ENCODE results near the gene KANSL1.

KANSL1 gene

DNA sequence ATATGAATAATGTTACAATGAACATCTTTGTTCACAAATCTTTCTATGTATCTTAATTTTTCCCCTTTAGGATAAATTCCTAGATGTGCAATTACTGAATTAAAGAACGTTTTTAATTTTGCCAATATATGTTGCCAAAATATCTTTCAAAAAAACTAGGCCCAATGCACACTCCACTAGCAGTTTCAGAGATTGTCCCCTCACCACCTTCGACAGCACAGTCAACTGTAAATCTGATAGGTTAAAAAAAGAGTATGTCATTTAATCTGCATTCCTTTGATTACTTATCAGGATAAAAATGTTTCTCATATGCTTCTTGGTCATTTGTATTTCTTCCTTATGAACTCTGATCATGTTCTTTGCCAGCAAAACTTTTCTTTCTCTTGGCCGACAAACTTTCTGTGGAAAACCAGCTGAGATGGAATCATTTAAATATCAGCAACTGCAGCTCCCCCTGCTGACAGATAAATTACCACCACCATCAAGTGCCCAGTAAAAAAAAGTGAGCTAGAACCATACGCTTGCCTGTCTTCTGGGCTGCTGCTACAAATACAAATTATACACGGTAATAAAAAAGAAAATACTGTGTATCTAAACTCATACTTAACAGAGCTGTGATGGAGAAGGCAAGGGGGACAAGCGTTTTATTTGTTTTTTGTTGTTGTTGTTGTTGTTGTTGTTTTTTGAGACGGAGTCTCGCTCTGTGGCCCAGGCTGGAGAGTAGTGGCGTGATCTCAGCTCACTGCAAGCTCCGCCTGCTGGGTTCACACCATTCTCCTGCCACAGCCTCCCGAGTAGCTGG lies 19.6 kb upstream of the KANSL1 start:
- peak; percentile 69 for ATAC-seq (ENCODE audit: low read depth)
- Histone ChIP-seq H3K4me3 (ENCODE audit: severe bottlenecking) (no peak overlapping the region), H3K27ac (ENCODE audit: poor library complexity, severe bottlenecking) (no peak overlapping the region), H3K36me3 (ENCODE audit: low read depth) (peaks cover 54% of the 10 kb centered on the region), H3K4me1 (ENCODE audit: insufficient read depth, poor library complexity, severe bottlenecking) (no peaks in the 10 kb centered on the region), H3K27me3 (ENCODE audit: insufficient read depth, poor library complexity, severe bottlenecking) (no peaks in the 10 kb centered on the region), H3K9me3 (ENCODE audit: severe bottlenecking) (no peaks in the 10 kb centered on the region)
- no peak for DNase-seq (ENCODE audit: low spot score)
- TF ChIP-seq, protein P1, sequence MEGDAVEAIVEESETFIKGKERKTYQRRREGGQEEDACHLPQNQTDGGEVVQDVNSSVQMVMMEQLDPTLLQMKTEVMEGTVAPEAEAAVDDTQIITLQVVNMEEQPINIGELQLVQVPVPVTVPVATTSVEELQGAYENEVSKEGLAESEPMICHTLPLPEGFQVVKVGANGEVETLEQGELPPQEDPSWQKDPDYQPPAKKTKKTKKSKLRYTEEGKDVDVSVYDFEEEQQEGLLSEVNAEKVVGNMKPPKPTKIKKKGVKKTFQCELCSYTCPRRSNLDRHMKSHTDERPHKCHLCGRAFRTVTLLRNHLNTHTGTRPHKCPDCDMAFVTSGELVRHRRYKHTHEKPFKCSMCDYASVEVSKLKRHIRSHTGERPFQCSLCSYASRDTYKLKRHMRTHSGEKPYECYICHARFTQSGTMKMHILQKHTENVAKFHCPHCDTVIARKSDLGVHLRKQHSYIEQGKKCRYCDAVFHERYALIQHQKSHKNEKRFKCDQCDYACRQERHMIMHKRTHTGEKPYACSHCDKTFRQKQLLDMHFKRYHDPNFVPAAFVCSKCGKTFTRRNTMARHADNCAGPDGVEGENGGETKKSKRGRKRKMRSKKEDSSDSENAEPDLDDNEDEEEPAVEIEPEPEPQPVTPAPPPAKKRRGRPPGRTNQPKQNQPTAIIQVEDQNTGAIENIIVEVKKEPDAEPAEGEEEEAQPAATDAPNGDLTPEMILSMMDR (IDR thresholded peaks at IDR 0.05; ENCODE audit: poor library complexity, severe bottlenecking): peak; percentile 96

DNA sequence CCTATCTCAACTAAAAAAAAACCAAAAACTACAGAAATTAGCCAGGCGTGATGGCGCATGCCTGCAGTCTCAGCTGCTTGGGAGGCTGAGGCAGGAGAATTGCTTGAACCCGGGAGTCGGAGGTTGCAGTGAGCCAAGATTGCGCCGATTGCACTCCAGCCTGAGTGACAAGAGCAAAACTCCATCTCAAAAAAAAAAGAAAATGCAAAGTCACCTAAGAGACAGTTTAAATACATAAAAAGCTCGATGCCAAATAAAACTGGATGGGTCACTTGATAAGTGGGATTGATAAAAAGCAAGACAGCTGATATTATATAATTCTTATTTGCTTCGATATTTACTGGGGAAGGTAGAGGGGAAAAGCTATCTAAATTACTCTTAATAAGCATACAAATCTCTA lies 15.8 kb upstream of the KANSL1 start:
- no peaks in the 10 kb centered on the region for H3K9me3 ChIP-seq (ENCODE audit: severe bottlenecking)
- H3K27me3 ChIP-seq (ENCODE audit: insufficient read depth, poor library complexity, severe bottlenecking): no peaks in the 10 kb centered on the region
- H3K4me3 ChIP-seq (ENCODE audit: severe bottlenecking): no peak overlapping the region
- peaks cover 50% of the 10 kb centered on the region for H3K36me3 ChIP-seq (ENCODE audit: low read depth)
- TF ChIP-seq, protein P1 (IDR thresholded peaks at IDR 0.05; ENCODE audit: poor library complexity, severe bottlenecking): no peak
- H3K4me1 ChIP-seq (ENCODE audit: insufficient read depth, poor library complexity, severe bottlenecking): no peaks in the 10 kb centered on the region
- H3K27ac ChIP-seq (ENCODE audit: poor library complexity, severe bottlenecking): no peak overlapping the region
- ATAC-seq (ENCODE audit: low read depth) (no peak), DNase-seq (ENCODE audit: low spot score) (no peak)

DNA sequence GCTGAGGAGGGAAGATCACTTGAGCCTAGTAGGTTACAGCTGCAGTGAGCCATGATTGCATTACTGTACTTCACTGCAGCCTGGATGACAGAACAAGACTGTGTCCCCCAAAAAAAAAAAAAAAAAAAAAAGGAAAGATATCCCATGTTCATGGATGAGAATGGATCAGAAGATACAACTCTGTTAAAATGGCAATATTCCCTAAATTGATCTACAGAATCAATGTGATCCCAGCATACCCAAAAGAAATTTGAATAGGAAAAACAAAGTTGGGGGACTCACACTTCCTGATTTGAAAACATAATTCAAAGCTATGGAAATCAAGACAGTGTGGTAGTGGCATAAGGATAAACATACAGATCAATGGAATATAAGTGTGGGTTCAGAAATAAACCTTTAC lies 12.7 kb upstream of the KANSL1 start:
- no peak overlapping the region for H3K27ac ChIP-seq (ENCODE audit: poor library complexity, severe bottlenecking)
- no peak overlapping the region for H3K4me3 ChIP-seq (ENCODE audit: severe bottlenecking)
- TF ChIP-seq, protein P1 (IDR thresholded peaks at IDR 0.05; ENCODE audit: poor library complexity, severe bottlenecking): no peak
- H3K9me3 ChIP-seq (ENCODE audit: severe bottlenecking): no peaks in the 10 kb centered on the region
- ATAC-seq (ENCODE audit: low read depth) (no peak), DNase-seq (ENCODE audit: low spot score) (no peak)
- peaks cover 28% of the 10 kb centered on the region for H3K36me3 ChIP-seq (ENCODE audit: low read depth)
- no peaks in the 10 kb centered on the region for H3K27me3 ChIP-seq (ENCODE audit: insufficient read depth, poor library complexity, severe bottlenecking)
- no peaks in the 10 kb centered on the region for H3K4me1 ChIP-seq (ENCODE audit: insufficient read depth, poor library complexity, severe bottlenecking)

DNA sequence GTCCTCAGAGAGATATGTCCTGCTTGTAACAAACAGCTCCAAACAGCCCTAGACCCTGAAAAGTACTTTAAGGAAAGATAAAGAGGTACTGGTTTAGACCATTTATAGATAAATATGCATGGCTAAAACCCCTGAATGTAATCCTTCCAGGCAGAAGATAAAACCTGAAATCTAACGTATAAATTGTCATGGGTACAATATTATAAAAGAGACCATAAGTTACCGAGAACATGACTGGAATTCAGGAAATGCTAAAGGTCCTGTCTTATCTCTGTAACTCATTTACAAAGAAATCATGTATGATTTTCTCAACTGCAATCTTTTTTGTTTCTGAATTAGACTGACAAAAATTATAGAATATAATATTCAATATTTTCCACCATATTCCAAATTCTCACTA lies 9.2 kb upstream of the KANSL1 start:
- no peak for ATAC-seq (ENCODE audit: low read depth)
- peaks cover 8% of the 10 kb centered on the region for H3K9me3 ChIP-seq (ENCODE audit: severe bottlenecking)
- H3K4me3 ChIP-seq (ENCODE audit: severe bottlenecking): no peak overlapping the region
- no peaks in the 10 kb centered on the region for H3K4me1 ChIP-seq (ENCODE audit: insufficient read depth, poor library complexity, severe bottlenecking)
- TF ChIP-seq, protein P1 (IDR thresholded peaks at IDR 0.05; ENCODE audit: poor library complexity, severe bottlenecking): no peak
- H3K27ac ChIP-seq (ENCODE audit: poor library complexity, severe bottlenecking): no peak overlapping the region
- peaks cover 17% of the 10 kb centered on the region for H3K36me3 ChIP-seq (ENCODE audit: low read depth)
- no peaks in the 10 kb centered on the region for H3K27me3 ChIP-seq (ENCODE audit: insufficient read depth, poor library complexity, severe bottlenecking)
- DNase-seq (ENCODE audit: low spot score): no peak

DNA sequence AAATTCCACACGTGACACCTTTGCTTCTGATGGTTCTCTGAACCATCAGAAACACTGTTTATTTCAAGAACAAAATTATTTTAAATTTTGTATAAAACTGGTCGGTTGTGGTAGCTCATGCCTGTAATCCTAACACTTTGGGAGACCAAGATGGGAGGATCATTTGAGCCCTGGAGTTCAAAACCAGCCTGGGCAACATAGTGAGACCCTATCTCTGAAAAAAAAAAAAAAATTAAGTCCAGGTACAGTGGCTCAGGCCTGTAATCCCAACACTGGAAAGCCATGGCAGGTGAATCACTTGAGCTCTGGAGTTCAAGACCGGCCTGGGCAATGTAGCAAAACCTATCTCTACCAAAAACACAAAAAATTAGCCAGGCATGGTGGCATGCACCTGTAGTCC lies 8.3 kb upstream of the KANSL1 start:
- ATAC-seq (ENCODE audit: low read depth): no peak
- Histone ChIP-seq H3K4me1 (ENCODE audit: insufficient read depth, poor library complexity, severe bottlenecking) (no peaks in the 10 kb centered on the region), H3K27ac (ENCODE audit: poor library complexity, severe bottlenecking) (no peak overlapping the region), H3K36me3 (ENCODE audit: low read depth) (peaks cover 13% of the 10 kb centered on the region), H3K27me3 (ENCODE audit: insufficient read depth, poor library complexity, severe bottlenecking) (no peaks in the 10 kb centered on the region), H3K4me3 (ENCODE audit: severe bottlenecking) (no peak overlapping the region), H3K9me3 (ENCODE audit: severe bottlenecking) (peaks cover 8% of the 10 kb centered on the region)
- TF ChIP-seq, protein P1 (IDR thresholded peaks at IDR 0.05; ENCODE audit: poor library complexity, severe bottlenecking): no peak
- no peak for DNase-seq (ENCODE audit: low spot score)

All from RWPE2 (cell line).